ENCODE measurements around the gene MGLL. TPM values are rescaled to one million over a fixed set of nuclear protein-coding genes. Genes with fewer than 3 reads are reported as not detected.

The MGLL gene
- total RNA-seq, 2 experiments from 2014 or later = 19.2 to 21.6 TPM

DNA sequence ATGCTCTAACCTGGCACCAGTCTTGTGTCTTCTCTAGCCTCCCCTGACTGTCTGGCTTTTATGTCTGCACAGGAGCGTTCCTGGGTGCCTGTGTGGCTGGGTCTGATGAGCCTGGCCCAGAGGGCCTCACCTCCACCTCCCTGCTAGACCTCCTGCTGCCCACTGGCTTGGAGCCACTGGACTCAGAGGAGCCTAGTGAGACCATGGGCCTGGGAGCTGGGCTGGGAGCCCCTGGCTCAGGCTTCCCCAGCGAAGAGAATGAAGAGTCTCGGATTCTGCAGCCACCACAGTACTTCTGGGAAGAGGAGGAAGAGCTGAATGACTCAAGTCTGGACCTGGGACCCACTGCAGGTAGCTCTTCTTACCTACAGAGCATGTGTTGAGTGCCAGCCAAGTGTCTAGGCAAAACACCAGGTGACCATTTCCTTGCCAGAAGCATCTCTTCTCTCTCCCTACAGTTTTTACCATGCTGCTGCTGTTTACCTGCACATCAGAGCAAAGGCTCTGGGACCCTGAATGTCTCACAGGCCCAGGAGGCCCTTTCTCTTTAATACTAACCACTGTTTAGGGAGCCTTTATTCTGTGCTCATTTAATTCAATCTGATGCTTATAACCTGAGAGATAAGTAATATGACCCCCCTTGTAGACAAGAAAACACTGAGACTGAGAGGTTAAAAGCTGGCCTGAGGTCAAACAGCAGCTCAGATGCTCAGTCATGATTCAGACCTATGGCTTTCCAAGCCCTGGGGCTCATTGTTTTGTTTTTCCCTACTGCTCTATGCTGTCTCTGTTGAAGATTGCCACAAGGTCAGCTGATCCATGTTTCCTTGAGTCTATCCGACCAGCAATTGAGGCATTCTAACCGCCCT, 182.9 kb downstream of the MGLL start:
- no peak for DNase-seq (ENCODE audit: low spot score)
- Histone ChIP-seq H2AFZ (ENCODE audit: low read length) (no peak overlapping the region), H3K9me2 (ENCODE audit: insufficient read depth, low read length) (no peaks in the 10 kb centered on the region), H3K79me2 (ENCODE audit: insufficient read depth, low read depth, low read length) (no peaks in the 10 kb centered on the region), H4K20me1 (ENCODE audit: insufficient read depth, low read length) (no peaks in the 10 kb centered on the region), H3K27ac (ENCODE audit: low read depth, low read length, poor library complexity, severe bottlenecking) (no peak overlapping the region), H3K9me3 (ENCODE audit: low read length) (no peaks in the 10 kb centered on the region), H3K36me3 (ENCODE audit: insufficient read depth, low read length) (no peaks in the 10 kb centered on the region; the same call in 1 of the 2 replicates), H3K4me1 (ENCODE audit: insufficient read depth, low read length, poor library complexity, severe bottlenecking) (peaks cover 12% of the 10 kb centered on the region), H3K4me2 (ENCODE audit: low read length) (no peak overlapping the region), H3K4me3 (ENCODE audit: low read depth, low read length, poor library complexity, severe bottlenecking) (no peak overlapping the region)
- POLR2A ChIA-PET = no interaction called here
- CTCF ChIA-PET (ENCODE audit: unreplicated experiment) = no interaction called here
- BruUV-seq (replicated peaks) = no TSS peak
- intact Hi-C loops (cut with micrococcal nuclease; ENCODE audit: unreplicated experiment) = no loop called here
- no peak for TF ChIP-seq EZH2phosphoT487 (IDR thresholded peaks at IDR 0.05; ENCODE audit: borderline replicate concordance, low read depth, low read length)
- no peak for TF ChIP-seq CTCF (conservative IDR thresholded peaks at IDR 0.05; ENCODE audit: low read length)

Other genes with a start within 250 kb of the MGLL start
- gene TPRA1, start 231.8 kb downstream of the MGLL start, total RNA-seq (2014; rRNA removed; shearing (Covaris generic)) = 25.6 and 32.3 TPM in 2 replicates
- 44.6 and 51.4 TPM in 2 replicates for gene TPRA1, start 231.8 kb downstream of the MGLL start, total RNA-seq (2022)
- gene MCM2, start 224.1 kb downstream of the MGLL start, total RNA-seq (2014; rRNA removed; shearing (Covaris generic)) = 207 and 237 TPM in 2 replicates
- 218 and 234 TPM in 2 replicates for gene MCM2, start 224.1 kb downstream of the MGLL start, total RNA-seq (2022)
- 29.4 and 37.7 TPM in 2 replicates for gene PODXL2, start 193.3 kb downstream of the MGLL start, total RNA-seq (2014; rRNA removed; shearing (Covaris generic))
- gene PODXL2, start 193.3 kb downstream of the MGLL start, total RNA-seq (2022) = 15.2 and 16.1 TPM in 2 replicates
- gene ABTB1, start 149.6 kb downstream of the MGLL start, total RNA-seq (2014; rRNA removed; shearing (Covaris generic)) = 4.4 and 9.1 TPM in 2 replicates
- 14.0 and 14.5 TPM in 2 replicates for gene ABTB1, start 149.6 kb downstream of the MGLL start, total RNA-seq (2022)
- gene KBTBD12, start 92.7 kb upstream of the MGLL start, total RNA-seq (2014; rRNA removed; shearing (Covaris generic)) = not detected in 2 replicates
- gene KBTBD12, start 92.7 kb upstream of the MGLL start, total RNA-seq (2022) = not detected in 2 replicates
- 72.9 and 85.2 TPM in 2 replicates for gene SEC61A1, start 229.9 kb upstream of the MGLL start, total RNA-seq (2014; rRNA removed; shearing (Covaris generic))
- gene SEC61A1, start 229.9 kb upstream of the MGLL start, total RNA-seq (2022) = 118 and 133 TPM in 2 replicates

All from OCI-LY7 (cell line).